ENCODE measurements around the gene ZNF688. TPM values are rescaled to one million over a fixed set of nuclear protein-coding genes. Genes with fewer than 3 reads are reported as not detected.
A peak's percentile ranks its signal among the peaks of the same experiment; 100 is the strongest.

Gene ZNF688
- total and polyA plus RNA-seq, 2 of the 13 experiments (the other 11 are each of a cell fraction or from before 2014, with no cell fraction given) = 2.4 to 5.4 TPM

DNA sequence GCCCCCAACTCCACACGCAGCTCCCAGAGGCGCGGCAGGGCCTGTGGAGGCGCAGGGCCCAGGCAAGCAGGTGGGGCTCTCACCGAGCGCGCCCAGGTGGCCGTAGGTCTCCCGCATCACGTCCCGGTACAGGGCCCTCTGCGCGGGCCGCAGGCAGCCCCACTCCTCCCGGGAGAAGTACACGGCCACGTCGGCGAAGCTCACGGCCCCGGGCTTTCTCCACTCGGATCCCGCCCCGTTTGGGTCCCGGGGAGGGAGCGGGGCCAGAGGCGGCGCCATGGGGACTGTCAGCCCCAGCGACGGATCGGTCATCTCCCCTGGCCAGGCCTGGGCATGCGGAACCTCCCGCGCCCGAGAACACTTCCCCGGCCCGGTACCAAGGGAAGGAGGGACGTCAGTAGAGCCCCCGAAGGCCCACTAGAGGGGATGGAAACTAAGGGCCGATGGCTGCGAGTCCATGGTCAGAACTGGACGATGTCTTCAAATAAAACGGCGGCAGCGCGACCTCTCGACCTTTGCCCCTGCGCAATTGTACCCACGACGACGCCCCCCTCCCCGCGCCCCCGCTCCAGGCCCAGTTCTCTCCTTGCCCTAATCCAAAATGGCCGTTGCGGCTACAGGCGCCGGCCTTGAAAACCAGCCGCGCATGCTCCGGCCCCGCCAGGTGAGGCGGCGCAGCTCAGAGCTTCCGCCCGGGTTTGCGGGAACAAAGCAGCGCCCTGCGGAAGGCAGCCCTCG, 37.0 kb downstream of the ZNF688 start, which contains the start of gene ZNF747 (continued):
- TF ChIP-seq, protein P1, sequence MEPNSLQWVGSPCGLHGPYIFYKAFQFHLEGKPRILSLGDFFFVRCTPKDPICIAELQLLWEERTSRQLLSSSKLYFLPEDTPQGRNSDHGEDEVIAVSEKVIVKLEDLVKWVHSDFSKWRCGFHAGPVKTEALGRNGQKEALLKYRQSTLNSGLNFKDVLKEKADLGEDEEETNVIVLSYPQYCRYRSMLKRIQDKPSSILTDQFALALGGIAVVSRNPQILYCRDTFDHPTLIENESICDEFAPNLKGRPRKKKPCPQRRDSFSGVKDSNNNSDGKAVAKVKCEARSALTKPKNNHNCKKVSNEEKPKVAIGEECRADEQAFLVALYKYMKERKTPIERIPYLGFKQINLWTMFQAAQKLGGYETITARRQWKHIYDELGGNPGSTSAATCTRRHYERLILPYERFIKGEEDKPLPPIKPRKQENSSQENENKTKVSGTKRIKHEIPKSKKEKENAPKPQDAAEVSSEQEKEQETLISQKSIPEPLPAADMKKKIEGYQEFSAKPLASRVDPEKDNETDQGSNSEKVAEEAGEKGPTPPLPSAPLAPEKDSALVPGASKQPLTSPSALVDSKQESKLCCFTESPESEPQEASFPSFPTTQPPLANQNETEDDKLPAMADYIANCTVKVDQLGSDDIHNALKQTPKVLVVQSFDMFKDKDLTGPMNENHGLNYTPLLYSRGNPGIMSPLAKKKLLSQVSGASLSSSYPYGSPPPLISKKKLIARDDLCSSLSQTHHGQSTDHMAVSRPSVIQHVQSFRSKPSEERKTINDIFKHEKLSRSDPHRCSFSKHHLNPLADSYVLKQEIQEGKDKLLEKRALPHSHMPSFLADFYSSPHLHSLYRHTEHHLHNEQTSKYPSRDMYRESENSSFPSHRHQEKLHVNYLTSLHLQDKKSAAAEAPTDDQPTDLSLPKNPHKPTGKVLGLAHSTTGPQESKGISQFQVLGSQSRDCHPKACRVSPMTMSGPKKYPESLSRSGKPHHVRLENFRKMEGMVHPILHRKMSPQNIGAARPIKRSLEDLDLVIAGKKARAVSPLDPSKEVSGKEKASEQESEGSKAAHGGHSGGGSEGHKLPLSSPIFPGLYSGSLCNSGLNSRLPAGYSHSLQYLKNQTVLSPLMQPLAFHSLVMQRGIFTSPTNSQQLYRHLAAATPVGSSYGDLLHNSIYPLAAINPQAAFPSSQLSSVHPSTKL (CRISPR knock-in tag; IDR thresholded peaks at IDR 0.05) = no peak; the same call in none of the 2 replicates
- no peak; the same call in 1 of the 2 replicates for TF ChIP-seq KDM1A (CRISPR knock-in tag; IDR thresholded peaks at IDR 0.05)
- TF ChIP-seq MAFG (CRISPR knock-in tag; IDR thresholded peaks at IDR 0.05) = 0 out of 2 replicates have a peak, but pooled peaks have one; percentile 61
- peak; percentile 17 for TF ChIP-seq TGIF2 (CRISPR knock-in tag; IDR thresholded peaks at IDR 0.05)
- TF ChIP-seq, protein P2, sequence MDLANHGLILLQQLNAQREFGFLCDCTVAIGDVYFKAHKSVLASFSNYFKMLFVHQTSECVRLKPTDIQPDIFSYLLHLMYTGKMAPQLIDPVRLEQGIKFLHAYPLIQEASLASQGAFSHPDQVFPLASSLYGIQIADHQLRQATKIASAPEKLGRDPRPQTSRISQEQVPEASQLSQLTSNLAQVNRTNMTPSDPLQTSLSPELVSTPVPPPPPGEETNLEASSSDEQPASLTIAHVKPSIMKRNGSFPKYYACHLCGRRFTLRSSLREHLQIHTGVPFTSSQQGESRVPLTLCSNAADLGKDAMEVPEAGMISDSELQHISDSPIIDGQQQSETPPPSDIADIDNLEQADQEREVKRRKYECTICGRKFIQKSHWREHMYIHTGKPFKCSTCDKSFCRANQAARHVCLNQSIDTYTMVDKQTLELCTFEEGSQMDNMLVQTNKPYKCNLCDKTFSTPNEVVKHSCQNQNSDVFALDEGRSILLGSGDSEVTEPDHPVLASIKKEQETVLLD (CRISPR knock-in tag; IDR thresholded peaks at IDR 0.05; ENCODE audit: low read depth) = peak; percentile 77
- TF ChIP-seq, protein P3, sequence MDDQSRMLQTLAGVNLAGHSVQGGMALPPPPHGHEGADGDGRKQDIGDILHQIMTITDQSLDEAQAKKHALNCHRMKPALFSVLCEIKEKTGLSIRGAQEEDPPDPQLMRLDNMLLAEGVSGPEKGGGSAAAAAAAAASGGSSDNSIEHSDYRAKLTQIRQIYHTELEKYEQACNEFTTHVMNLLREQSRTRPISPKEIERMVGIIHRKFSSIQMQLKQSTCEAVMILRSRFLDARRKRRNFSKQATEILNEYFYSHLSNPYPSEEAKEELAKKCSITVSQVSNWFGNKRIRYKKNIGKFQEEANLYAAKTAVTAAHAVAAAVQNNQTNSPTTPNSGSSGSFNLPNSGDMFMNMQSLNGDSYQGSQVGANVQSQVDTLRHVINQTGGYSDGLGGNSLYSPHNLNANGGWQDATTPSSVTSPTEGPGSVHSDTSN (CRISPR knock-in tag; IDR thresholded peaks at IDR 0.05; ENCODE audit: borderline replicate concordance) = no peak
- TF ChIP-seq, protein P4, sequence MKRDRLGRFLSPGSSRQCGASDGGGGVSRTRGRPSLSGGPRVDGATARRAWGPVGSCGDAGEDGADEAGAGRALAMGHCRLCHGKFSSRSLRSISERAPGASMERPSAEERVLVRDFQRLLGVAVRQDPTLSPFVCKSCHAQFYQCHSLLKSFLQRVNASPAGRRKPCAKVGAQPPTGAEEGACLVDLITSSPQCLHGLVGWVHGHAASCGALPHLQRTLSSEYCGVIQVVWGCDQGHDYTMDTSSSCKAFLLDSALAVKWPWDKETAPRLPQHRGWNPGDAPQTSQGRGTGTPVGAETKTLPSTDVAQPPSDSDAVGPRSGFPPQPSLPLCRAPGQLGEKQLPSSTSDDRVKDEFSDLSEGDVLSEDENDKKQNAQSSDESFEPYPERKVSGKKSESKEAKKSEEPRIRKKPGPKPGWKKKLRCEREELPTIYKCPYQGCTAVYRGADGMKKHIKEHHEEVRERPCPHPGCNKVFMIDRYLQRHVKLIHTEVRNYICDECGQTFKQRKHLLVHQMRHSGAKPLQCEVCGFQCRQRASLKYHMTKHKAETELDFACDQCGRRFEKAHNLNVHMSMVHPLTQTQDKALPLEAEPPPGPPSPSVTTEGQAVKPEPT (CRISPR knock-in tag; IDR thresholded peaks at IDR 0.05; ENCODE audit: low read depth) = 0 out of 2 replicates have a peak, but pooled peaks have one; percentile 6
- peak; percentile 80 for TF ChIP-seq ZNF547 (CRISPR knock-in tag; IDR thresholded peaks at IDR 0.05)
- TF ChIP-seq MED1 (CRISPR knock-in tag; IDR thresholded peaks at IDR 0.05) = peak; percentile 85
- no peak for TF ChIP-seq ATAD3A (CRISPR knock-in tag; IDR thresholded peaks at IDR 0.05)
- peak; percentile 76; the same call in 1 of the 2 replicates for TF ChIP-seq ZMYM2 (CRISPR knock-in tag; IDR thresholded peaks at IDR 0.05)
- TF ChIP-seq PCBP2 (optimal IDR thresholded peaks at IDR 0.05; ENCODE audit: low read depth, low read length, poor library complexity, severe bottlenecking) = no peak
- no peak for TF ChIP-seq SOX13 (IDR thresholded peaks at IDR 0.05)
- TF ChIP-seq SOX13 (CRISPR knock-in tag; conservative IDR thresholded peaks at IDR 0.05 in 1 of 2, IDR thresholded peaks at IDR 0.05 in 1 of 2) = no peak
- no peak for TF ChIP-seq PTBP1 (IDR thresholded peaks at IDR 0.05; ENCODE audit: low read depth, low read length, poor library complexity, severe bottlenecking)
- no peak; the same call in none of the 2 replicates for TF ChIP-seq NRL (CRISPR knock-in tag; IDR thresholded peaks at IDR 0.05; ENCODE audit: borderline replicate concordance)
- TF ChIP-seq RFX1 (IDR thresholded peaks at IDR 0.05) = no peak
- TF ChIP-seq ADNP (CRISPR knock-in tag; IDR thresholded peaks at IDR 0.05) = no peak
- no peak for TF ChIP-seq KAT2B (IDR thresholded peaks at IDR 0.05; ENCODE audit: borderline replicate concordance, low read depth, low read length)
- peak; percentile 80 for TF ChIP-seq MEF2D (CRISPR knock-in tag; IDR thresholded peaks at IDR 0.05)
- 0 out of 2 replicates have a peak, but pooled peaks have one; percentile 63 for TF ChIP-seq U2AF2 (IDR thresholded peaks at IDR 0.05; ENCODE audit: low read depth, low read length)

All from HepG2 (cell line).